ENCODE measurements around the gene TWF2.

GRCh38 chr3:52233968-52234367, 5.0 kb downstream of the TWF2 start:
- TF ChIP-seq CTCF (IDR thresholded peaks at IDR 0.05), result no peak
- TF ChIP-seq POLR2A (IDR thresholded peaks at IDR 0.05), result no peak
- TF ChIP-seq EP300 (IDR thresholded peaks at IDR 0.05), result no peak

Measured in tibial nerve (tissue), 4 donors.